ENCODE data around the gene TWSG1.
"Not testable (repeated sequence)": the region's sequence is repeated elsewhere in the genome, so short reads cannot be mapped to it uniquely, and the experiment has no call there.

TWSG1 gene

DNA sequence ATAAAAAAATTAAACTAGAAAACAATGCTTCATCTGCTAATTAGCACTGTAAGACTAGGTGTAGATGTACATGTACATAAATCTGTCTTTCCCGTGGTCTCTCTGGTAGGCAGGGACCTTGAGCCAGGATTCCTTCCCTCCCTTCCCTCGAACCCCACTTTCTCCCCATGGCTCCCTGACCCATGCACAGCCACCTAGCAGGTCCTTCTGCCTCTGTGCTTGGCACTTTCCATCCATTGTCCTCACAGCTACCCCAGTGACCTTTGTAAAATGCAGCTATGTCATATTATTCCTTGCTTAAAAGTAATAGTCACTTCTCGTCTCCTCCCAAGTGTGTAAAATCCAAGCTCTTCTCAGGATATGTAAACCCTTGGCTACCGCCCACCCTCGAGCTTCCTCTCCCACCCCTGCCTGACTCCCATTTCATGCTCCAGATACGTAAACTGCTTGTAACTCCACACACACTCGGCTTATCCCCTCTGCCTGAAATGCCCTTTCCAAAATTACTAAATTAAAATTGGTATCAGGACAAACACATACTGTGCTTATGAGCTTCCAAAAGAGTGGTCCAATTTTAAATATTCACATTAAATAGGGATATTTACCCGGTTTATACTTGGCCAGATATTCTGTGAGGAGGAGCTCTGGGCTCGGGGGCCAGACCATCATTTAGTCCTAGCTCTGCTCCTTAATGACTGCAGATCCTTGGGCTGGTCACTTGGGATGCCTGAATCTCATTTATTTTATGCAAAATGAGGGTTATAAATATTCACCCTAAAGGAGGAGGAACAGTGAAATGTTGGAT, 86.7 kb downstream of the TWSG1 start:
- FAIRE-seq (no peak), DNase-seq (ENCODE audit: insufficient read length, low spot score) (no peak)

DNA sequence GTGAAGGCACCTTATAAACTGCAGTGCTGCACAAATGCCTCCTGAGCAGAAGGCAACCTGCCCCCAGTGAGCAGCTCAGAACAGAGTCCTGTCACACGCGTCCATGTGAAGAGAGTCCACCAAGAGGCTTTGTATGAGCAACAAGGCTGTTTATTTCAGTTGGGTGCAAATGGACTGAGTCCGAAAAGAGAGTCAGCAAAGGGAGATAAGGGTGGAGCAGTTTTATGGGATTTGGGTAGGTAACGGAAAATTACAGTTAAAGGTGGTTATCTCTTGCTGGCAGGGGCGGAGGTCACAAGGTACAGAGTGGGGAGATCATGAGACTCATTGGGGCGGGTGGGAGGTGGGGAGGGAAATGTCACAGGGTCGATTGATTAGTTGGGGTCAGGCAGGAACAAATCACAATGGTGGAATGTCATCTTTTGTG, 87.3 kb downstream of the TWSG1 start:
- no peak for FAIRE-seq
- no peak for DNase-seq (ENCODE audit: insufficient read length, low spot score)

- no peak for FAIRE-seq
Observed at GRCh38 chr18:9422816-9423519, 88.4 kb downstream of the TWSG1 start.

GRCh38 chr18:9423648-9424047, 89.1 kb downstream of the TWSG1 start:
- not testable (repeated sequence) for DNase-seq (ENCODE audit: insufficient read length, low spot score); FAIRE-seq

More at GRCh38 chr18:9422816-9423519, 88.4 kb downstream of the TWSG1 start:
- no peak for DNase-seq (ENCODE audit: insufficient read length, low spot score)

DNA sequence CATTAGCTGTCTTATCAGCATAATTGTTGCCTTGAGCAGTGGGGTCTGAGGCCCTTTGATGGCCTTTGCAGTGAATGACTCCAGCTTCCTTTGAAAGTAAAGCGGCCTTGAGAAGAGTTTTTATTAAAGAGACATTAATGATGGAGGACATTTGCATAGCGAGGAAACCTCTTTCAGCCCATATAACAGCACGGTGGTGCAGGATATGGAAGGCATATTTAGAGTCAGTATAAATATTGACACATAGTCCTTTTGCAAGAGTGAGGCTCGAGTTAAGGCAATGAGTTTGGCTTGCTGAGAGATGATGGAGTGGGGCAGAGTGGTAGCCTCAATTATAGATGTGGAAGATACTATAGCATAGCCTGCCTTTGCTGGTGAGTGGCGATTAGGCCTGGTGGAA, 89.7 kb downstream of the TWSG1 start:
- FAIRE-seq; DNase-seq (ENCODE audit: insufficient read length, low spot score): not testable (repeated sequence)

- DNase-seq (ENCODE audit: insufficient read length, low spot score) (no peak), FAIRE-seq (no peak)
Observed at GRCh38 chr18:9426753-9427152, 92.2 kb downstream of the TWSG1 start.

- FAIRE-seq (no peak), DNase-seq (ENCODE audit: insufficient read length, low spot score) (no peak)
Observed at GRCh38 chr18:9428301-9428706, 93.7 kb downstream of the TWSG1 start.

GRCh38 chr18:9428862-9429661, 94.5 kb downstream of the TWSG1 start:
- no peak for DNase-seq (ENCODE audit: insufficient read length, low spot score)
- FAIRE-seq = no peak

DNA sequence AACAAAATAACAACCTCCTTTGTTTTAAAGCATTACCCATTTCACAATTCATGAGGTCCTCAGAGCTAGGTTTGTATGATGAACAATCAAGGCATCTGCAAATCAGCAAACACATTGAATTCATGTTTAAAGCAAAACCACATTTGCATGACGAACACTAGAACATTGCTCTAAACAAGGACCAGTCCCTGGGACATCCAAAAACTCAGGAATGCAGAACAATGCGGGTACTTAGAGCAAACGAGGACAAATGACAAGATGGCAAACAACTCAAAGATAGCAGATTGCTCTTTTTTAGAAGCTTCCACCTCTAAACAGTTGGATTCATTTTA, 95.1 kb downstream of the TWSG1 start:
- FAIRE-seq (no peak), DNase-seq (ENCODE audit: insufficient read length, low spot score) (no peak)

DNA sequence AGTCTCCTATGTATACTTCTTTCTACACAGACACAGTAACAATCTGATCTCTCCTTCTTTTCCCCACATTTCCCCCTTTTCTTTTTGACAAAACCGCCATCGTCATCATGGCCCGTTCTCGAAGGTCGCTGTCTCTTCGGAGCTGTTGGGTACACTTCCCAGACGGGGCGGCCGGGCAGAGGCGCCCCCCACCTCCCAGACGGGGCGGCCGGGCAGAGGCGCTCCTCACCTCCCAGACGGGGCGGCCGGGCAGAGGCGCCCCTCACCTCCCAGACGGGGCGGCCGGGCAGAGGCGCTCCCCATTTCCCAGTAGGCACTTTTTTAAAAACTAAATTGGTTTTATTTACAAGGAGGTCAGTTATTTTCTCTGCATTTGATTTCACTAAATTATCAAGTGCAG, 95.7 kb downstream of the TWSG1 start:
- not testable (repeated sequence) for FAIRE-seq; DNase-seq (ENCODE audit: insufficient read length, low spot score)

- DNase-seq (ENCODE audit: insufficient read length, low spot score) = no peak
- no peak for FAIRE-seq
Observed at GRCh38 chr18:9431296-9431695, 96.7 kb downstream of the TWSG1 start.

DNA sequence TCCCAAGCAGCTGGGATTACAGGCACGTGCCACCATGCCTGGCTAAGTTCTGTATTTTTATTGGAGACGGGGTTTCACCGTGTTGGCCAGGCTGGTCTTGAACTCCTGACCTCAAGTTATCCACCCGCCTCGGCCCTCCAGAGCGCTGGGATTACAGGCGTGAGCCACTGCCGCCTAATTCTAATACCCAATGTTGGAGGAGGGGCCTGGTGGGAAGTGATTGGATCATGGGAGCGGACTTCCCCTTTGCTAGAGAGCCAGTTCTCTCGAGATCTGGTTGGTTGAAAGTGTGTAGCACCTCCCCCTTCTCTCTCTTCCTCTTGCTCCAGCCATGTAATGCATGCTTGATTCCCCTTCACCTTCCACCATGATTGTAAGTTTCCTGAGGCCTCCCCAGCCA, 98.5 kb downstream of the TWSG1 start:
- DNase-seq (ENCODE audit: insufficient read length, low spot score); FAIRE-seq: not testable (repeated sequence)

- FAIRE-seq (no peak), DNase-seq (ENCODE audit: insufficient read length, low spot score) (no peak)
Observed at GRCh38 chr18:9433671-9434121, 99.1 kb downstream of the TWSG1 start.

DNA sequence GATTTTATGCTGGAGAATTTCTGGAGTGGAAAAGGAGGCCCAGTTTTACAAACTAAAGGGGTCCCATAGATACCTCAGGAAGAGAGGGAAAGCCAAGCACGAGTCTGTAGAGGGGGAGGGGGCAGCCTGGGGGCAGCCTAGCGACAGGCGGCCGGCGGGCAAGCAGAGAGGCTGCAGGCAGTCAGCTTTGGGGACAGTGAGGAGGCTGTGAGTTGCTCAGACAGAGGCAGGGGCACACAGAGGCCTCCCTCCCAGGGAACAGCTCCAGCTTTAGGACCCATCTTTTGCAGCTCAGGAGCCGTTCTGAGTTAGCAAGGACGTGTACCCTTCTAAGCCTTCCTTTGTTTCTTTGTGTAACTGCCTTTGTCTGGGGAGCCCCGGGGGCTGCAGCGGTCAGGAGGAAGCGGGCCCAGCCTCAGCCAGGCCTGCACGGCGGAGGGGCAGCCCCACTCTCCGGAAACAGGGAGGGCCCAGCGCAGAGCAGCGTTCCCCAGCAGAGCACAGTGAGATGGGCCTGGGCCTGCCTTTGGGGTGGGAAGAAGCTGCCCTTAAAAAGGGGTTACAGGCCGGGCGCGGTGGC, 99.6 kb downstream of the TWSG1 start:
- no peak for FAIRE-seq
- no peak for DNase-seq (ENCODE audit: insufficient read length, low spot score)

GRCh38 chr18:9435041-9435440, 100.5 kb downstream of the TWSG1 start:
- no peak for DNase-seq (ENCODE audit: insufficient read length, low spot score)
- no peak for FAIRE-seq

- FAIRE-seq (no peak), DNase-seq (ENCODE audit: insufficient read length, low spot score) (no peak)
Observed at GRCh38 chr18:9436206-9436929, 101.8 kb downstream of the TWSG1 start.

DNA sequence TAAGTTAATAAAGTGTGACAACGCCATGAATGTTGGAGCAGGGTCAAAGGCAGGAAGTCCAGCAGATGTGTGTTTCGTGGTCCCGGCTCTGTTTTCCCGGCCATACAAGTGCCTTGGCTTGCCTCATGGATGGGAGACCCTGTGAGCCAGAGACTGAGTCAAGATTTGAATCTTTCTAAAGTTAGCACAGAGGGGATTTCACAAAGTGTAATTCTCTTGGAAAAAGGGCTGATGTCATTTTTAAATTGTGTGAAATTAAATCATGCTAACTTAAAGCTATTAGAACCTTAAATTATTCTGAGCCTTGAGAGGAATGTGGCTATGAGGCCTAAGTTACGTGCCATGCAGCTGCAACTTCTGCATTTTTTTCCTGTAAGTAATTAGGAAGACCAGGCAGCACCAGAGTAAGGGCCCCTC, 102.5 kb downstream of the TWSG1 start:
- no peak for FAIRE-seq
- no peak for DNase-seq (ENCODE audit: insufficient read length, low spot score)

- FAIRE-seq (no peak), DNase-seq (ENCODE audit: insufficient read length, low spot score) (no peak)
Observed at GRCh38 chr18:9437672-9438071, 103.1 kb downstream of the TWSG1 start.

DNA sequence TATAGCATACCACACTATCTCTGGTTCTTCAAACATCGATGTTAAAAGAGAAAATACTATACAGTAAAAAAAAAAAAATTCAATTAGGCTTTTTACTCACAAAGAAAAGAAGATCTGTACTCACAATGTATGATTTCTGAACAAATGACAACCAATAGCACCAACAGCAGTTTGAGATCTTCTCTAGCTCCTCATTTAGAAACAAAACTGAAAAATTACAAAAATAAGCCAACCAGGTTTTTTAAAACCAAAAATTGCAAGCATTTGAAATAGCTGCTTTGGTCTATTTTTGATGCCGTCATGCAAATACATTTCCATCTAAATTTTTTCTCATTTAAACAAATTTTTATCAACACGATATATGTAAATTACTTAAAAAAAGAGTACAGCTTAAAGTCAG, 106.5 kb downstream of the TWSG1 start:
- DNase-seq (ENCODE audit: insufficient read length, low spot score) (no peak), FAIRE-seq (no peak)

- FAIRE-seq (no peak), DNase-seq (ENCODE audit: insufficient read length, low spot score) (no peak)
Observed at GRCh38 chr18:9444549-9444948, 110.0 kb downstream of the TWSG1 start.
